Chondrocyte (in vitro differentiated cells): ENCODE results near the gene PPM1B. TPM values are rescaled to one million over a fixed set of nuclear protein-coding genes. Genes with fewer than 3 reads are reported as not detected.
A peak's percentile ranks its signal among the peaks of the same experiment; 100 is the strongest.

Experiments used
- DNase-seq: peaks from one replicate; pipeline ENCODE4 v3.0.0; 2021; ENCODE audit warnings: mixed read lengths, low spot score
- H3K27ac Mint-ChIP-seq: one replicate; pipeline ENCODE4 v1.8.0; 2021; ENCODE audit warnings: mild to moderate bottlenecking, moderate library complexity, mixed read lengths; ENCODE audit not compliant: unreplicated experiment
- H3K27me3 Mint-ChIP-seq: 2 replicates; pipeline ENCODE4 v1.8.0; 2021; ENCODE audit warnings: low read depth, mixed read lengths
- H3K36me3 Mint-ChIP-seq: 2 replicates; pipeline ENCODE4 v1.8.0; 2021; ENCODE audit warnings: low read depth, mixed read lengths
- H3K4me1 Mint-ChIP-seq: 2 replicates; pipeline ENCODE4 v1.8.0; 2021; ENCODE audit warnings: low read depth, mild to moderate bottlenecking, mixed read lengths
- H3K4me3 Mint-ChIP-seq: one replicate; pipeline ENCODE4 v1.8.0; 2021; ENCODE audit warnings: mild to moderate bottlenecking, moderate library complexity, mixed read lengths; ENCODE audit not compliant: unreplicated experiment
- H3K9me3 Mint-ChIP-seq: 2 replicates; pipeline ENCODE4 v1.8.0; 2021; ENCODE audit warnings: low read depth, mixed read lengths
- CTCF ChIP-seq: fragments of 200-600 bp; sonication (generic); IDR thresholded peaks from 2 replicates; pipeline ENCODE4 v1.5.0; 2021; ENCODE audit warnings: antibody characterized with exemption, mild to moderate bottlenecking, moderate library complexity
- total RNA-seq: library from RNA; stranded (reverse); gene quantifications from 3 replicates; pipeline ENCODE4 v1.2.1, GENCODE V29; 2021

Gene PPM1B
- total RNA-seq, 1 donor from 2014 or later = 31.9 TPM

- Mint-ChIP-seq H3K4me1 (peaks cover 8% of the 10 kb centered on the region), H3K27me3 (no peaks in the 10 kb centered on the region)
- no peak for DNase-seq
Measured at GRCh38 chr2:44155666-44156446, 12.8 kb upstream of the PPM1B start.

GRCh38 chr2:44163777-44164176 lies 4.9 kb upstream of the PPM1B start:
- H3K4me3 Mint-ChIP-seq = no peak overlapping the region
- no peaks in the 10 kb centered on the region for H3K27me3 Mint-ChIP-seq
- DNase-seq = no peak
- H3K4me1 Mint-ChIP-seq = peaks cover 7% of the 10 kb centered on the region
- no peak for TF ChIP-seq CTCF
- H3K27ac Mint-ChIP-seq = no peak overlapping the region
- no peaks in the 10 kb centered on the region for H3K36me3 Mint-ChIP-seq
- peaks cover 5% of the 10 kb centered on the region for H3K9me3 Mint-ChIP-seq

More at GRCh38 chr2:44155666-44156446, 12.8 kb upstream of the PPM1B start:
- Mint-ChIP-seq H3K36me3 (no peaks in the 10 kb centered on the region), H3K27ac (peak overlapping the region; percentile 27), H3K4me3 (no peak overlapping the region), H3K9me3 (no peaks in the 10 kb centered on the region)
- no peak for TF ChIP-seq CTCF

- Mint-ChIP-seq H3K36me3 (no peaks in the 10 kb centered on the region), H3K9me3 (peaks cover 5% of the 10 kb centered on the region), H3K4me3 (no peak overlapping the region), H3K4me1 (peaks cover 7% of the 10 kb centered on the region), H3K27ac (no peak overlapping the region), H3K27me3 (no peaks in the 10 kb centered on the region)
- TF ChIP-seq CTCF = no peak
- no peak for DNase-seq
Measured at GRCh38 chr2:44164617-44165016, 4.1 kb upstream of the PPM1B start.

GRCh38 chr2:44166096-44166495 lies 2.6 kb upstream of the PPM1B start:
- H3K27ac Mint-ChIP-seq = no peak overlapping the region
- no peaks in the 10 kb centered on the region for H3K27me3 Mint-ChIP-seq
- H3K36me3 Mint-ChIP-seq = no peaks in the 10 kb centered on the region
- DNase-seq = no peak
- TF ChIP-seq CTCF = no peak
- H3K9me3 Mint-ChIP-seq = peaks cover 5% of the 10 kb centered on the region
- H3K4me3 Mint-ChIP-seq = no peak overlapping the region
- peaks cover 22% of the 10 kb centered on the region for H3K4me1 Mint-ChIP-seq

- no peak for DNase-seq
- Mint-ChIP-seq H3K27me3 (no peaks in the 10 kb centered on the region), H3K9me3 (peaks cover 5% of the 10 kb centered on the region), H3K4me3 (peak overlapping the region; percentile 84), H3K27ac (peak overlapping the region; percentile 99), H3K36me3 (no peaks in the 10 kb centered on the region), H3K4me1 (peaks cover 27% of the 10 kb centered on the region)
- TF ChIP-seq CTCF = no peak
Measured at GRCh38 chr2:44167311-44167907, 1.3 kb upstream of the PPM1B start.
